GM12892 (cell line): ENCODE measurements around the gene ST6GALNAC5.

Experiments used
- POLR2A ChIP-seq: IDR thresholded peaks from 2 replicates; pipeline ENCODE4 v1.6.1; 2011; ENCODE audit warnings: low read depth, low read length, control low read depth
- POLR2AphosphoS5 ChIP-seq: IDR thresholded peaks from 2 replicates; pipeline ENCODE4 v1.6.1; 2011; ENCODE audit warnings: low read depth, low read length, control low read depth
- TAF1 ChIP-seq: IDR thresholded peaks from 2 replicates; pipeline ENCODE4 v1.6.1; 2011; ENCODE audit warnings: low read depth, mild to moderate bottlenecking, control low read depth, low read length, borderline replicate concordance

- TF ChIP-seq POLR2A (no peak), TAF1 (no peak), POLR2AphosphoS5 (no peak)
Measured at GRCh38 chr1:76868916-76869315, 1.6 kb downstream of the ST6GALNAC5 start.
